D721Med (cell line): ENCODE measurements around the gene CFAP57.

Experiments used
- DNase-seq: peaks from one replicate; pipeline ENCODE4 v3.0.0; 2011; ENCODE audit warnings: low spot score; ENCODE audit not compliant: insufficient read length
- FAIRE-seq: peaks from 2 replicates; lab custom pipeline; 2011; peaks lifted over from hg19 to GRCh38; lab: Jason Lieb, UNC
- CTCF ChIP-seq: IDR thresholded peaks from 2 replicates; pipeline ENCODE4 v1.5.1; 2012; ENCODE audit warnings: mild to moderate bottlenecking, control low read depth; ENCODE audit not compliant: insufficient read depth; ENCODE audit errors: missing control alignments

The CFAP57 gene

GRCh38 chr1:43267291-43267805 lies 95.2 kb downstream of the CFAP57 start:
- DNase-seq (no peak), FAIRE-seq (no peak)
- no peak for TF ChIP-seq CTCF

GRCh38 chr1:43267818-43268425 lies 95.8 kb downstream of the CFAP57 start:
- DNase-seq (no peak), FAIRE-seq (no peak)
- no peak for TF ChIP-seq CTCF

- no peak for TF ChIP-seq CTCF
- DNase-seq (no peak), FAIRE-seq (no peak)
These were observed 97.7 kb downstream of the CFAP57 start, which contains the start of gene TMEM125 for GRCh38 chr1:43269627-43270375. TMEM125 (plus strand) TSS chr1:43269983; CDS start chr1:43272723, 2,740 bp downstream.

GRCh38 chr1:43270421-43271095 lies 98.4 kb downstream of the CFAP57 start:
- FAIRE-seq (no peak), DNase-seq (no peak)
- no peak for TF ChIP-seq CTCF

GRCh38 chr1:43271186-43272118 lies 99.3 kb downstream of the CFAP57 start:
- FAIRE-seq (no peak), DNase-seq (no peak)

More at GRCh38 chr1:43271186-43272118, 99.3 kb downstream of the CFAP57 start:
- no peak for TF ChIP-seq CTCF
